ENCODE data around the gene CPLX1. TPM values are rescaled to one million over a fixed set of nuclear protein-coding genes. Genes with fewer than 3 reads are reported as not detected.

CPLX1 gene
- total RNA-seq, 4 donors from 2014 or later = 1.8 to 2.4 (median 2.4) TPM; not detected in 1

- Histone ChIP-seq H3K9me3 (peaks cover 0 to 69% (median 2%) of the 10 kb centered on the region in 4 donors), H3K36me3 (no peaks in the 10 kb centered on the region), H3K4me3 (no peak overlapping the region), H3K27ac (no peak overlapping the region), H3K27me3 (peaks cover 0 to 8% of the 10 kb centered on the region in 2 donors), H3K4me1 (no peaks in the 10 kb centered on the region)
- TF ChIP-seq POLR2A (IDR thresholded peaks at IDR 0.05) (no peak), EP300 (IDR thresholded peaks at IDR 0.05) (no peak), CTCF (IDR thresholded peaks at IDR 0.05) (no peak)
- DNase-seq (ENCODE audit: low spot score in 2 of 2) = no peak
- 87 to 89% methylated on average over 34 to 42 of the region's 46 CpGs for whole genome bisulfite sequencing, 2 donors
These were observed 9.4 kb upstream of the CPLX1 start for GRCh38 chr4:835148-836002.

DNA sequence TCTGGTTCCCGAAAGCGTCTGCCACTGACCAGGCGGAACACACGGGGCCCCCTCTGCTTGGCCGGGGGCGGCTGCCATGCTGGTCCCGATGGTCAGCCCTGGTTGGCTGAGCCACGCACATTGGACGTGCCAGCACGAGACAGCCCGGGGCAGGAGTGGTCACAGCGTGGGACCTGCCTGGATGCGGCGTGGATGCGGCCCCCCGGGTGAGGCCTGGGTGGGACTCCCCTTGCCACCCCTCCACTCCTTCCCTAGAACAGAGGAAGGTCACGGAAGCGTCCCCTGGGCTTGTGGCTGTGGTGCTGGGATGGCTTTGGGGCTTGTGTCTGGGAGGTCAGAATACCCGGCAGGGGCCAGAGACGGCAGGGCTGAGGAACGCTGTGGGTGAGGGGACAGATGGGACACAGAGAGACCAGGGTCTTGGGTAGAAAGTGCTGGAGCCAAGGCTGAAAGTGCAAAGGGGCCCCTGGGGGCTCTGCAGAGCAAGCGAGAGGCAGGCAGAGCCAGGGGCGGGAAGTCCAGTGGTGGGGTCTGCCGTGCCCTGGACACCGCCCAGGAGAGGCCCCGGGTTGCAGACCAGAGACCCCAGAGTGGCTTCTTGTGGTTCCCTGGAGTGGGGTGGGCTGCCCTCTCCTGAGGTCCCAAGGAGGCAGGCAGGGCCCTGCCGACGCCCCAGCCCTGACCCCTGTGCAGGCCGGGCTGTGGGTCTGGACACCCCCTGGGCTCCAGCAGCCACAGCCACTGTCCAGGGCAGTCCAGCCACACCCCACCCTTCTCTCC is 8.6 kb upstream of the CPLX1 start:
- Histone ChIP-seq H3K27me3 (peaks cover 0 to 16% of the 10 kb centered on the region in 2 donors), H3K27ac (no peak overlapping the region), H3K4me1 (no peaks in the 10 kb centered on the region), H3K36me3 (no peaks in the 10 kb centered on the region), H3K9me3 (peaks cover 0 to 70% (median 2%) of the 10 kb centered on the region in 4 donors), H3K4me3 (no peak overlapping the region)
- TF ChIP-seq EP300 (IDR thresholded peaks at IDR 0.05) = no peak
- TF ChIP-seq POLR2A (IDR thresholded peaks at IDR 0.05) = no peak
- TF ChIP-seq CTCF (IDR thresholded peaks at IDR 0.05) = no peak
- 71 to 77% methylated on average over 21 to 25 of the region's 29 CpGs for WGBS, 2 donors
- no peak for DNase-seq (ENCODE audit: low spot score in 2 of 2)

GRCh38 chr4:833731-834367 is 7.9 kb upstream of the CPLX1 start:
- Histone ChIP-seq H3K36me3 (no peaks in the 10 kb centered on the region), H3K4me3 (no peak overlapping the region), H3K4me1 (no peaks in the 10 kb centered on the region), H3K27ac (no peak overlapping the region), H3K27me3 (peaks cover 0 to 23% of the 10 kb centered on the region in 2 donors), H3K9me3 (peaks cover 0 to 62% (median 0%) of the 10 kb centered on the region in 4 donors)
- no peak for DNase-seq (ENCODE audit: low spot score in 2 of 2)
- 68 to 78% methylated on average over 17 to 18 of the region's 18 CpGs for WGBS, 2 donors
- no peak for TF ChIP-seq EP300 (IDR thresholded peaks at IDR 0.05)
- no peak for TF ChIP-seq CTCF (IDR thresholded peaks at IDR 0.05)
- TF ChIP-seq POLR2A (IDR thresholded peaks at IDR 0.05) = no peak

DNA sequence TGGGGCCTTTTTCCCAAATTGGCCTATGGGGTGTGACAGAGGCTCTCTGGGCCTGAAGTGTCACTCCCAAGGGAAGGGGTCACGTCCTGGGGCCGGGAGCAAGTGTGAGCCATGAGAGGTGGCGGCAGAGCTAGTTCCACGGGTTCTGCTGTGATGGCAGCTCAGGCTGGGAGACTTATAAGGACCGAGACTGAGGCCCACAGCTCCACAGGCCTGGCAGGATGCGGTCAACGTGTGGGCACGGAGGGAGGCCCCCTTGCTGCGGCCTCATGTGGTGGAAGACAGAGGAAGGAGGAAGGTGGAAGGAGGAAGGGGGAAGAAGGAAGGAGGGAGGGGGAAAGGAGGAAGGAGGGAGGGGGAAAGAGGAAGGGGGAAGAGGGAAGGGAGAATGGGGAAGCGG is 7.2 kb upstream of the CPLX1 start:
- TF ChIP-seq CTCF (IDR thresholded peaks at IDR 0.05) (no peak), POLR2A (IDR thresholded peaks at IDR 0.05) (no peak), EP300 (IDR thresholded peaks at IDR 0.05) (no peak)
- Histone ChIP-seq H3K4me1 (no peaks in the 10 kb centered on the region), H3K27me3 (peaks cover 0 to 30% of the 10 kb centered on the region in 2 donors), H3K27ac (no peak overlapping the region), H3K4me3 (no peak overlapping the region), H3K36me3 (no peaks in the 10 kb centered on the region), H3K9me3 (peaks cover 0 to 55% (median 0%) of the 10 kb centered on the region in 4 donors)
- DNase-seq (ENCODE audit: low spot score in 2 of 2) = no peak
- 52 to 55% methylated on average over 10 of the region's 10 CpGs for WGBS, 2 donors

All from tibial nerve (tissue), 4 donors.